Dendritic cell treated with granulocyte-macrophage colony-stimulating factor and Interleukin-4, amounts not matched to agents 40 ng/mL and 50 ng/mL, for 4 days (primary cell): ENCODE results near the gene CCDC51.

ENCODE experiments used
- H3K27ac Mint-ChIP-seq: one replicate; pipeline ENCODE4 v1.8.0; 2022; ENCODE audit warnings: mild to moderate bottlenecking, mixed read lengths
- H3K27me3 Mint-ChIP-seq: one replicate; pipeline ENCODE4 v1.8.0; 2022; ENCODE audit warnings: mild to moderate bottlenecking, mixed read lengths
- H3K36me3 Mint-ChIP-seq: one replicate; pipeline ENCODE4 v1.8.0; 2022; ENCODE audit warnings: low read depth, mixed read lengths
- H3K4me1 Mint-ChIP-seq: one replicate; pipeline ENCODE4 v1.8.0; 2022; ENCODE audit warnings: low read depth, mixed read lengths
- H3K4me3 Mint-ChIP-seq: one replicate; pipeline ENCODE4 v1.8.0; 2022; ENCODE audit warnings: mild to moderate bottlenecking, moderate library complexity, mixed read lengths
- H3K9me3 Mint-ChIP-seq: one replicate; pipeline ENCODE4 v1.8.0; 2022; ENCODE audit warnings: mixed read lengths
- intact Hi-C: fragments of 100-400 bp; cut with micrococcal nuclease; formaldehyde crosslinking; loops from one replicate; pipeline ENCODE4 v1.15.0; 2022

CCDC51 gene

DNA sequence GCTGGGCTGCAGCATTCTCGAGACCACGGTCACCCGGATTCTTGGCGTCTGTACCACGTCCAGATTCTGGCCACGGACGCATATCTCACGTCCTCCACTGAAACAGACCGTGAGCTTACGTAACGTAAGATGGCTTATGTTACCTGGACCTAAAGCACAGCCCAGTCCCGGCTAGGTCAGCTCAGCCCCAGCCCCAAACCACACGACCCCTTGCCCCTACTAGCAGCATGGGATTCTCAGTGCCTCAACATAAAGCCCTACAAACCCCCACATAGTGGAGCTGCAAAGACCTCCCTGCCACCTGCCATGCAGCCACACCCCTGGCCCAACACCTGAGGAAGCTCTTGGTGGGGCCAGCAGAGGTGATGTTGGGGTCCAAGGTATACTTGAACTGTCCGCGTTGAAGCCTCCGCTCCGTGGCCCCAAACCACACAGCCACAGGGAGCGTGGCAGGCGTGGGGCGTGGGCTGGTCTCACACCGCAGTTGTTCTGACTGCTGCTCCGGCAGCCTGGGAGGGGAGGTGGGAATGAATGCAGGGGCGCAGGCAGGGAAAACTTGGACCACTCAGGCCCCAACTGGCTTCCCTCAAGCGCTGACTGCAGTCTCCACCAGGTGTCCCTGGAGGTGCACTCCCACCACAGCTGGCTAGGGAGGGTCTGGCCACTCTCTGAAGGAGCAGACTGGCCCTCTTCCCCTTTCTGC, 24.5 kb downstream of the CCDC51 start:
- no peaks in the 10 kb centered on the region for H3K36me3 Mint-ChIP-seq
- intact Hi-C loops = no loop called here
- no peaks in the 10 kb centered on the region for H3K27me3 Mint-ChIP-seq
- no peaks in the 10 kb centered on the region for H3K9me3 Mint-ChIP-seq
- H3K27ac Mint-ChIP-seq = no peak overlapping the region
- H3K4me1 Mint-ChIP-seq = no peaks in the 10 kb centered on the region
- H3K4me3 Mint-ChIP-seq = no peak overlapping the region

DNA sequence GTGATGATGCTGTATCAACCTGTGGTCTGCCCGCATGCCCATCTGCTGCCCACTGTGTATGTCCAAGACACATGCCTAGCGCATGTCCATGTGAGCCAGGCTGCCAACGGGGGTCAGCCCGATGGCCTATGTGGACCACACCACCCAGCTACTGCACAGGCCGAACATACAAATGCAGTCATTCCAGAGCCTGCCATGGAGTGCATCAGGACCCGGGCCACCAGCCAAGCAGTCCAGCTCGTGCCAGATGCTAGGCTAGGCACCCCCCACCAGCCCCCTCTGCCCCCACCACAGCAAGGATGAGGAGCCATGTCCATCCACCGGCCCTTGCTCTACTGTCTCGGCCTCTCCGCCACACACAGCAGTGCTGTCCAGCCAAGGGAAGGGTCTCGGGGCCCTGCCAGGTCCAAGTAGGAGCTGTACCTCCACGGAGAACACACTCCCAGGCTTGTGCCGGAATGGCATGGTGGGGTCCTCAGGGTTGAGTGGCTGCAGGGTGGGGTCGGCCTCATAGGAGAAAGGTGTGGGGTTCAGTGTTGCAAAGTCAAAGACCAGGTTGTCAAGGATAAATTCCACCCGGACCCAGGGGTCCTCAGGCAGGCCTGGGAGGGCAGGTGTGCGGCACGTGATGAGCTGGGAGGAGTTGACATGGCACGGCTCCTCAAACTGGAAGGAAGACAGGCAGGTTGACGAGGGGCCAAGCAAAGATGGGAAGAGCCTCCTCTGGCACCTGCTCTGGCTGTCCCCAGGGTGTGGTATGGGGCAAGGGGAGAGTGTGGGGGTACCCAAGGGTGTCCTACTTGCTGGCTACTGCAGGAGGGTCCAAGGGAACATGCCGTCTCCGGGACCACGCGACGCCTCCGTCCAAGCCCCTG, 25.3 kb downstream of the CCDC51 start:
- no peaks in the 10 kb centered on the region for H3K9me3 Mint-ChIP-seq
- H3K36me3 Mint-ChIP-seq = no peaks in the 10 kb centered on the region
- H3K4me1 Mint-ChIP-seq = no peaks in the 10 kb centered on the region
- H3K4me3 Mint-ChIP-seq = no peak overlapping the region
- no peaks in the 10 kb centered on the region for H3K27me3 Mint-ChIP-seq
- intact Hi-C loops = no loop called here
- no peak overlapping the region for H3K27ac Mint-ChIP-seq

DNA sequence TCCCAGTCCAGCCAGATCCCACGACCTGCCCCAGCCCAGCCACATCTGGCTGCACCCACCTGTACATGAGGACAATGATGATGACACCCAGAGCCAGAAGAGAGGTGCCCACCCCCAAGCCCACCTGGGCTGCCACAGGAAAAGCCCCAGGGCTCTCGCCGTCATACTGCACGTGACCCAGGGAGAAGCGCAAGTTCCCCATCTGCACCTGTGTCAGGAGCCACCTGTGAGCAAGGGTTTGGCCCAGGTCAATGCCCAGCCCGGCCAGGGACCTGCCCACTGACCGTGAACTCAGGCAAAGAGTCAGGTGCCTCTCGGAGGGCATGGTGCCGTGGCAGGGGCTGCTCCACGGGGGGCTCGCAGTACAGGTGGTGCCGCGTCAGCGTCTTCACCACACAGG, 26.3 kb downstream of the CCDC51 start:
- no peak overlapping the region for H3K27ac Mint-ChIP-seq
- H3K27me3 Mint-ChIP-seq = no peaks in the 10 kb centered on the region
- no peak overlapping the region for H3K4me3 Mint-ChIP-seq
- no peaks in the 10 kb centered on the region for H3K4me1 Mint-ChIP-seq
- H3K36me3 Mint-ChIP-seq = no peaks in the 10 kb centered on the region
- intact Hi-C loops = no loop called here
- no peaks in the 10 kb centered on the region for H3K9me3 Mint-ChIP-seq

DNA sequence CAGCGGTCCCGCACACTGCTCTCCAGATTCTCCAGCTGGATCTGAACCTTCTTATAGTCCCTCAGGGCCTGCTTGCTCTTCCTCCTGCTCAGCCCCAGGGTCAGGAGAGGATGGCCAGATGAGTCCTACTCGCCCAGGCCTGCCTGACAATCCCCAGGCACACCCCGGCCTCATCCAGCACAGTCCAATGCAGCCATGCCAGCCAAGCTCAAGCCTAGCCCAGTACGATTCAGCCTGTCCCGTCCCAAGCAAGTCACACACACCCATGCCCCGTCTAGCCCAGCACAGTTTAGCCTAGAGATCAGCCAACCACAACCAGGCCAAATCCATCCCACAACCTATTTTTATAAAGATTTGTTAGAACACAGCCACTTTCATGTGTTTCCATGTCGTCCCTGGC, 26.8 kb downstream of the CCDC51 start:
- Mint-ChIP-seq H3K27ac (no peak overlapping the region), H3K4me1 (no peaks in the 10 kb centered on the region), H3K9me3 (no peaks in the 10 kb centered on the region), H3K4me3 (no peak overlapping the region), H3K27me3 (no peaks in the 10 kb centered on the region), H3K36me3 (no peaks in the 10 kb centered on the region)
- intact Hi-C loops = no loop called here

DNA sequence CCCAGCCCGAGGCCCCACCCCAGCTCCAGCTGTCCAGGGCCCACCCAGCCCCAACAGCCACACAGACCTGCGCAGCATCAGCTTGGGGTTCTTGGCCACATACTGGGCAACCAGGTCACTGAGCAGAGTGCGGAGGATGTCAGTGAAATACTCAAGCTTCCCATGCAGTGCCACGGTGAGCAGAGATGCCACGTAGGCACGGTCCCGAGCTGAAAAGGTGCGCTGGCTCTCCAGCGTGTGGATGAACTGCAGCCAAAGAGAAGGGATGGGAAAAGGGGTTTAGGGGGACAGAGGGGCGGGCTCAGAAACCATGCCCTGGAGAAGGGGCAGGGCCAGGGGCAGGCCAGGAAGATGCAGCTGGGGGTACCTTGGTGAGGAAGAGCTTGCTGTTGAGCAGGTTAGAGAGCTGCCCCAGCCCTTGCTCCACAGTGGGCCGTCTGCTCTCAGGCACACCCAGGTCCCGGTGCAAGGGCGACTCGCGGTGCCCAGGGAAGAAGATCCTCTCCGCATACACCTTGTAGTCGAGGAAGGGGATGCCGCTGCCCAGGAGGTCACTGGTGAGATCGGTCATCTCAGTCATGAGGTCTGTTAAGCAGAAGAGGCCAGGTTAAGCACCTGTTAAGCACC, 27.4 kb downstream of the CCDC51 start:
- Mint-ChIP-seq H3K9me3 (no peaks in the 10 kb centered on the region), H3K27ac (no peak overlapping the region), H3K4me1 (no peaks in the 10 kb centered on the region), H3K36me3 (no peaks in the 10 kb centered on the region), H3K27me3 (no peaks in the 10 kb centered on the region), H3K4me3 (no peak overlapping the region)
- intact Hi-C loops = no loop called here

DNA sequence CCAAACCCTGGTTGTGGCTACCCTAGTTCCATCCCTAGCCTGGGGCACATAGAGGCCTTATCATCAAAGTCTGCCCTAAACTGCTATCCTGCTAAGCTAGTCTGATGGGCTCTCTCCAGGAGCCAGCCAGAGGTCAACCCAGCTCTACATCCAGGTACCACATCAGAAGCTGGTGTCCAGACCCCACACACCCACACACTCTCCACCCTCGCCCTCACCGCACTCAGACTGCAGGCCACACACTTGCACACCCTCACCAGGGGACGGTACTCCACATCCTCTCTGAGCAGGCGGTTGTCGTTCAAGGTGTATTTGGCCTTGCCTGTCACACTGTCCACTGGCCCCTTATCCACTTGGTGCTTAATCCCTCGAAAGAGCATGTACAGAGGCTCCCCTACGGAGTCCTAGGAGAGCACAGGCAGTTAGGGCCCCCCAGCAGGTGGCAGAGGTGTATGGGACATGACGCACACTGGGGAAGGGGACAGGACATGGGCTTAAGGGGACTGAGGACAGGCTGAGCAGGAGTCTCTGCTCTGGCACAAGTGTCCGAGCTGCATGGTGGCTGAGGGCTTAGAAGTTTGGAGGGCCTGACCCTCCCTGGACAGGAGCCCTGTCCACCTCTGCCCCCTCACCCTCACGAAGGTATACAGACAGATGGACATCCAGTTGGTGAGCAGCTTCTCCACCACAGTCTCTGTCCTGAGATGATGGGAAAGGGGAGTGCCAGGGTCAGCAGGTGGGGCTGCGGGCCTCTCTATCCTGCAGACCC, 28.1 kb downstream of the CCDC51 start:
- intact Hi-C loops = no loop called here
- H3K4me1 Mint-ChIP-seq = no peaks in the 10 kb centered on the region
- H3K27me3 Mint-ChIP-seq = no peaks in the 10 kb centered on the region
- H3K9me3 Mint-ChIP-seq = no peaks in the 10 kb centered on the region
- no peak overlapping the region for H3K4me3 Mint-ChIP-seq
- H3K27ac Mint-ChIP-seq = no peak overlapping the region
- no peaks in the 10 kb centered on the region for H3K36me3 Mint-ChIP-seq

DNA sequence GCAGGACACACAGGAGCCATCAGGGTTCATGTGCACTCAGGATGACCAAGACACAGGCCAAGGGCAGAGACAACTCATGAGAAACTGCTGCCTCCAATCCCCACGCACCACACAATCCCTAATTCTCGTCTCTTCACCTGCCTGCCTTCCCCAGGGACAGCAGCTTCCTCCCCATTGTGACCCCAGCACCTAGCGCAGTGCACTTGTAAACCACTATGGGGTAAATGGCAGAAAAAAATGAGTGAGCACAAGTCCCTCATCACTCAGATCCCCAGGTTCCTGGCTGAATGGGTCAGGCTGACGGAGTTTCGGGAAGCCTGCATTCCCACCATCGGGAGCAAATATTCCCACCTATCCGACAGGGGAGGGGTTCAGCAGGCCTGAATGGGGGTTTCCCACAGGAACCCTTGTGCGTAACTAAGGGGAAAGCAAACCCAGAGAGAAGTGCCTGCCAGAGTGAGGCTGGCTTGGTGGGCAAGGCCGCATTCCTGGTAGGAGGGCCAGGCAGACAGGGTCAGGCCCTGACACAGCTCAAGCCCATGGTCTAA, 28.8 kb downstream of the CCDC51 start:
- Mint-ChIP-seq H3K27me3 (no peaks in the 10 kb centered on the region), H3K9me3 (no peaks in the 10 kb centered on the region), H3K4me3 (no peak overlapping the region), H3K27ac (no peak overlapping the region), H3K4me1 (no peaks in the 10 kb centered on the region), H3K36me3 (no peaks in the 10 kb centered on the region)
- intact Hi-C loops = no loop called here

DNA sequence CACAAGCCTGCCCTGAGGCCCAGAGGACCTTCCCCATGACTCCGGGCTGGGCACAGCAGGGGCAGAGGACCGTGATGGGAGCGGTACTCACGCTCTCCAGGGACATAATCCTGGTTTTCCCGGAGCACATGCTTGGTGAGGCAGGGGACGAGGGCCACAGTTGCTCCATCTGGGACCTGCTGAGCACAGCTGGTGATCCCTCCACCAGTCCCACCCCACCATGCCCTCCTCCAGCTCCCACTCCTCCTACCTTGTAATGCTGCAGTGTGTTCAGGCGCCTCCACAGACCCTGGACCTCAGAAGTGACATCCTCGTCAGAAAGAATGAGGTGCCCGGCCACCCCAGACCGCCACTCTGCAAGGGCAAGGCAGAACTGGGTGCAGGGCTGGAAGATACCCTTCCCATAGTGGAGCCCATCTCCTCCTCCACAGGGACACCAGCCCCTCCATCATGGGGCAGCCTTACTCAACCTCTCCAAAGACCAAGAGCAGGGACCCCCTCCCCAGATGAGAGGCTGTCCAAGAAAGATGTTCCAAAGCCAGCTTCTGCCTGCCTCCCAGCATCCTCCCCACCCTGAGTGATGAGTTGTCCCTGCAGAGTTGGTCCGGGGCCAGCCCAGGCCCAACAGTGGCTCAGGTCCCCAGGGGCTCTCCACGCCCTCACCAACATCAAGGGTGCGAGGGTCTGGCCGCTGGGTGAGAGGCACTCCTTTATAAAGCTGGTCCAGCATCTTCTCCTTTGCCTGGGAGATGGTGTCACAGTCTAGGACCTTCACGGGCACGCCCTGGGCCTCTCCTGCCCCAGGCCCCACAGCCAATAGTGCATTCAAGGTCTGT, 29.5 kb downstream of the CCDC51 start:
- no peaks in the 10 kb centered on the region for H3K27me3 Mint-ChIP-seq
- no peaks in the 10 kb centered on the region for H3K36me3 Mint-ChIP-seq
- H3K27ac Mint-ChIP-seq = no peak overlapping the region
- no peaks in the 10 kb centered on the region for H3K4me1 Mint-ChIP-seq
- H3K9me3 Mint-ChIP-seq = no peaks in the 10 kb centered on the region
- intact Hi-C loops = no loop called here
- no peak overlapping the region for H3K4me3 Mint-ChIP-seq

DNA sequence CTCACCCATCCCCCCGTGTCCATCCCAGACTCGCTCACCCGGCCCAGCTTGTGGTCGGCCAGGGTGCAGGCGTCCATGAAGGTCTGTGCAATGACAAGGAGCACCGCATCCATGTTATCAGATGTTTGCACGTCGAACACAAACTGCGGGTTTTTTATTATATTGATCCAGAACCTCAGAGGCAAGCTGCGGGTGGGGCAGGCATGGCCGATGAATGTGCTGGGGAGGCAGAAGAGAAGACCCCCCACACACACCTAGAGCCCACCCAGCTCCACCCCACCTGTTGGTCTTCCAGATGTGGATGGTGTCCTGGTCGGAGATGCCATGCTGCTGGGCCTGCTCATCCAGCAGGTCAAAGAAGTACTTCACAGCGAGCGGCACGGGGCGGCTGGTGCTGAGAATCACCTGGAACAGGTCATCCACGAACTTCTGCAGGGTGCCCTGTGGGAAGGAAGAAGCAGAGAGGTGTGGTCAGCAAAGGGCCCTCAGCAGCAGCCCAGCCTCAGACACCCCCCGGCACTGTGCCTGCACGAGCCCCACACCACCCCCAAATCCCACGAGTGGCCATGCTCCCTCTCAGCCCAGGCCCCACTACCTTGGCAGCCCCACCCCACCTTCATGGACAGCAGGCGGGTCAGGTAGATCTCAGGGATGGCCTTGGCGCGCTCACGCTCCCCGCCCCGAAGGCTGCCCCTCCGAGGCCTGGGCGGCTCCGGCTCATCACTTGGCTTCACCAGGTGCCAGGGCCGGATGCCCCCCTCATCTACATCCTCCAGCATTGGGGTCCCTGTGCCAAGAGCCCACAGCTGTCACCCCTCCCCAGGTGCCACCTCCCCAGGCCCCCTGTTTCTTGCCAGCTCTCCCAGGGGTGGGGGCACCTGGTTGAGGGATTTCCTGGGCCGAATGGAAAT, 30.4 kb downstream of the CCDC51 start:
- Mint-ChIP-seq H3K4me1 (no peaks in the 10 kb centered on the region), H3K27ac (no peak overlapping the region), H3K4me3 (no peak overlapping the region), H3K9me3 (no peaks in the 10 kb centered on the region), H3K27me3 (no peaks in the 10 kb centered on the region), H3K36me3 (no peaks in the 10 kb centered on the region)
- intact Hi-C loops = no loop called here

DNA sequence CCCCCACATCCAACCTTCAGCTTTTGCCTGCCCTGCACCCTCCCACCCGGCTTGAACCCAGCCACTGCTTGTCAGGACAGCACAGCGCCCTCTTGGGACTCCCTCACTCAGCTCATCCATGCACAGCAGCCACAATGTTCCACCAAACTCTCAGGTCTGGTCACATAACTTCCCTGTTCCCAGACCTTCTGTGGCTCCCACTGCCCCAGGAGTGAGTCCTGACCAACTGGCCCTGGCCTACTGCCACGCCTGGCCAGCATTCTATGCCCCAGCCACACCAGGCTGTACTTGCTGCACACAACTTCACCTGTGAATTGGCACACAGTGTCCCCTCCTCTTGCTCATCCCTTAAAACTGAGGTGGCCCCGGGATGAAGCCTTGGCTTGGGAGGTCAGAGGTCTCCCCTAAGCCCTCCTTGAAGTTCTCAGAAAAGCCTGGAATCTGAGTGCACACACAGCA, 31.1 kb downstream of the CCDC51 start:
- no peaks in the 10 kb centered on the region for H3K27me3 Mint-ChIP-seq
- H3K9me3 Mint-ChIP-seq = no peaks in the 10 kb centered on the region
- no peaks in the 10 kb centered on the region for H3K4me1 Mint-ChIP-seq
- H3K27ac Mint-ChIP-seq = no peak overlapping the region
- no peaks in the 10 kb centered on the region for H3K36me3 Mint-ChIP-seq
- intact Hi-C loops = no loop called here
- no peak overlapping the region for H3K4me3 Mint-ChIP-seq

DNA sequence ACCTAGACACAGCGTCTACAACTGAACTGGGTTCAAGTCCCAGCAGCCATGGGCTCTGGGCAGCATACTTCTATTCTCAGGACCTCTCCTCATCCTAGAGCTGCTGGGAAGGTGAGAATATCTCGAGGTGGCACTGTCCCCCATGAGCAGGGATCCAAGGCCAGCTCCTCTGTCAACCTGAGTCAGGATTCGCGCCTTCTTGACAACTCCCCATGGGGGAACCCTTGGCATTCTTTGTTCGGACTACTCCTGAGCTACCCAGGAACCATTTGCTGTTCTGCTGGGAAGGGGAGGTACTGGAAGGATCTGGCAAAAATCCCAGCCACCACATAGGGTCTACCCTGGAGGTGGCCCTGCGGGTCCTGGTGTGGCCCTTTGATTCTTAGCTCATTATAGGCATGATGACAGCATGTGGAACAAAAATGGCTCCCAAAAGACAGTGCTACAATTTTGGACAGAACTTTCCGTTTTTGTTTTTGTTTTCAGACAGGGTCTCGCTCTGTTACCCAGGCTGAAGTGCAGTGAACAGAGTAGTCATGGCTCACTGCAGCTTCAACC, 32.3 kb downstream of the CCDC51 start:
- no peaks in the 10 kb centered on the region for H3K9me3 Mint-ChIP-seq
- no peaks in the 10 kb centered on the region for H3K27me3 Mint-ChIP-seq
- intact Hi-C loops = no loop called here
- no peak overlapping the region for H3K27ac Mint-ChIP-seq
- no peak overlapping the region for H3K4me3 Mint-ChIP-seq
- H3K4me1 Mint-ChIP-seq = no peaks in the 10 kb centered on the region
- H3K36me3 Mint-ChIP-seq = no peaks in the 10 kb centered on the region
